Mucosa of descending colon (tissue), 3 donors: Measurements from ENCODE around the gene DLST. TPM values are rescaled to one million over a fixed set of nuclear protein-coding genes. Genes with fewer than 3 reads are reported as not detected.

ENCODE experiments used
- ATAC-seq: fragments of 200-7000 bp; cut with Tn5 transposase; one replicate; pipeline ENCODE4 v1.9.1; 2020; ENCODE audit warnings: mild to moderate bottlenecking, moderate library complexity
- DNase-seq, 3 donors: peaks; one replicate each; pipeline ENCODE4 v3.0.0-alpha.2; 2020
- H3K36me3 ChIP-seq: fragments of 200-600 bp; one replicate; pipeline ENCODE4 v1.8.0; 2021; ENCODE audit warnings: low read depth, mild to moderate bottlenecking
- H3K4me1 ChIP-seq: fragments of 200-600 bp; one replicate; pipeline ENCODE4 v1.8.0; 2021; ENCODE audit warnings: low read depth, mild to moderate bottlenecking
- H3K4me3 ChIP-seq: fragments of 200-600 bp; one replicate; pipeline ENCODE4 v1.8.0; 2021; ENCODE audit warnings: mild to moderate bottlenecking
- H3K9me3 ChIP-seq: fragments of 200-600 bp; one replicate; pipeline ENCODE4 v1.8.0; 2021; ENCODE audit warnings: mild to moderate bottlenecking
- intact Hi-C, 2 donors: fragments of 100-400 bp; cut with DNase I in 1 of 2; cut with micrococcal nuclease in 1 of 2; formaldehyde crosslinking; loops; one replicate each; pipeline versions ENCODE4 v1.11.0 to v1.11.1; 2022; cut with DNase I, micrococcal nuclease
- total RNA-seq, 3 donors: library from RNA; stranded (reverse); fragmentation: NEBNext Ultra II Directional in 2 of 3; extraction: Animal tissue kit (Norgen Biotek cat#: 25700) in 2 of 3; gene quantifications; one replicate each; pipeline versions ENCODE4 v1.2.1 to v1.2.4, GENCODE V29; 2021 to 2023
- TF ChIP-seq, protein P1 (sequence below): fragments of 200-600 bp; IDR thresholded peaks from one replicate; pipeline ENCODE4 v1.8.0; 2022; ENCODE audit warnings: antibody characterized with exemption, mild to moderate bottlenecking
- donor health status: DM: no; HTN: no; CAD: no; lungs with moderate emphysema.
- donor health status: DM: no; HTN: no; CAD: no.
- donor health status: DM: no; HTN: yes; CAD: no.

The DLST gene
- total RNA-seq, 3 donors from 2014 or later: 106 to 125 (median 121) TPM

DNA sequence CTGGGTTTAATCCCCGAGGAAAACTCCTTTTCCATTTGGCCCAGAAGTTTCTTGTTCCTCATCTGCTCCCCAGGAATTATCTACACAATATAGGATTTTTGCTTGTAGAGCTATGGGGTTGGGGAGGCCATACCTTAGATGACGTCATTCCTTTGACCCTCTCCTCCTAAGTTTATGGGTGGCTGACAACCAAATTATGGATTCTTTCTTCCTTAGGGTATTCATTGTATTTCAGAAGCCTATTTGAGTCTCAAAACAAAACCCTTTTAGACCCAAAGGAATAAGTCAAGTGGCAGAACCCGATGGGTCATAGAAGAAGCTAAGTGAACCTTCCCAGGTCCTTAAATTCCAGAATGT is 20.0 kb upstream of the DLST start:
- ATAC-seq (no peak), DNase-seq (no peak)
- Histone ChIP-seq H3K9me3 (no peaks in the 10 kb centered on the region), H3K4me3 (no peak overlapping the region), H3K36me3 (no peaks in the 10 kb centered on the region), H3K4me1 (peaks cover 4% of the 10 kb centered on the region)
- intact Hi-C loops: loop anchor here in 1 of 2 donors (5.0 kb wide), 1 partner anchor 46 kb away; no protein-coding TSS in a partner anchor
- TF ChIP-seq, protein P1, sequence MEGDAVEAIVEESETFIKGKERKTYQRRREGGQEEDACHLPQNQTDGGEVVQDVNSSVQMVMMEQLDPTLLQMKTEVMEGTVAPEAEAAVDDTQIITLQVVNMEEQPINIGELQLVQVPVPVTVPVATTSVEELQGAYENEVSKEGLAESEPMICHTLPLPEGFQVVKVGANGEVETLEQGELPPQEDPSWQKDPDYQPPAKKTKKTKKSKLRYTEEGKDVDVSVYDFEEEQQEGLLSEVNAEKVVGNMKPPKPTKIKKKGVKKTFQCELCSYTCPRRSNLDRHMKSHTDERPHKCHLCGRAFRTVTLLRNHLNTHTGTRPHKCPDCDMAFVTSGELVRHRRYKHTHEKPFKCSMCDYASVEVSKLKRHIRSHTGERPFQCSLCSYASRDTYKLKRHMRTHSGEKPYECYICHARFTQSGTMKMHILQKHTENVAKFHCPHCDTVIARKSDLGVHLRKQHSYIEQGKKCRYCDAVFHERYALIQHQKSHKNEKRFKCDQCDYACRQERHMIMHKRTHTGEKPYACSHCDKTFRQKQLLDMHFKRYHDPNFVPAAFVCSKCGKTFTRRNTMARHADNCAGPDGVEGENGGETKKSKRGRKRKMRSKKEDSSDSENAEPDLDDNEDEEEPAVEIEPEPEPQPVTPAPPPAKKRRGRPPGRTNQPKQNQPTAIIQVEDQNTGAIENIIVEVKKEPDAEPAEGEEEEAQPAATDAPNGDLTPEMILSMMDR: no peak

DNA sequence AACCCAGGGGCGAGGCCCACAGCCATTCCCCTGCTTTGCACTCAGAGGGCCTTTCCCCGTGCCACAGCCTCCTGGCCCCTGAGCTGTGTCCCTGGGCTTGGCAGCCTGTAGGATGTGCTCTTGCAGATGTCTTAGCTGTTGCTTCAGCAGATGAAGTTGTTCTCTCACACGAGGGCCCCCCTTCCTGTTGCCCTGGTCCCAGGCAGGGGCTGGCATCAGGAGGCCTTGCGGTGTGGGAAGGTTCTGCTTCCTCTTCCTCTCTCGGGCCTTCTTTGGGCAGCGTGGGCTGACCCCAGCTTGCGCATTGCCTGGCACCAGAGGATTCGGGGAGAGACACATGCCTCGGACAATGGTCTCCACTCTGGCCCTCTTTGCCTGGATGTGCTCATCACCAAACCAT is 18.4 kb upstream of the DLST start:
- ATAC-seq: no peak
- TF ChIP-seq, protein P1: no peak
- no peak for DNase-seq
- Histone ChIP-seq H3K4me3 (no peak overlapping the region), H3K36me3 (no peaks in the 10 kb centered on the region), H3K9me3 (no peaks in the 10 kb centered on the region), H3K4me1 (peaks cover 4% of the 10 kb centered on the region)
- intact Hi-C loops: loop anchor here in 1 of 2 donors (5.0 kb wide), 1 partner anchor 44 kb away; no protein-coding TSS in a partner anchor

DNA sequence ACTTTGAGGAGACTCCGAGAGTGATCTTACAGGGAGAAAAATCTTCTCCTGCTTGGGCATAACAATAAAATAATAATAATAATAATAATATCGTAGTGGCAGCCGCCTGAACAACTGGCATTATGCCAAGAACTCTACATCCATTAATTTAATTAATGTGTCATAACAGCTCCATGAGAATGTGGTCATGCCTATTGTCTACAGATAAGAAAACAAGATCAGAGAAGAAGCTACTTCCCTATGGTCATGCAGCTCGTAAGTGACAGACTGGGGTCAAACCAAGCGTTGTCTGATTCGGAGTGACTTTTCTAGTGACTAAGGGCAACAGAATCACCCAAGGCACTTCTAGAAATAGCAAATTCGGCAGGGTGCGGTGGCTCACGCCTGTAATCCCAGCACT is 17.5 kb upstream of the DLST start:
- intact Hi-C loops: loop anchor here in 1 of 2 donors (5.0 kb wide), 1 partner anchor 43 kb away; no protein-coding TSS in a partner anchor
- H3K9me3 ChIP-seq: no peaks in the 10 kb centered on the region
- H3K4me1 ChIP-seq: peaks cover 4% of the 10 kb centered on the region

GRCh38 chr14:74865156-74865555 is 16.6 kb upstream of the DLST start:
- intact Hi-C loops: no loop called here
- no peaks in the 10 kb centered on the region for H3K9me3 ChIP-seq
- no peaks in the 10 kb centered on the region for H3K36me3 ChIP-seq
- ATAC-seq (no peak), DNase-seq (no peak)
- H3K4me1 ChIP-seq: peaks cover 4% of the 10 kb centered on the region
- TF ChIP-seq, protein P1: no peak
- no peak overlapping the region for H3K4me3 ChIP-seq

More for the DNA sequence above, 17.5 kb upstream of the DLST start:
- DNase-seq (no peak), ATAC-seq (no peak)
- no peaks in the 10 kb centered on the region for H3K36me3 ChIP-seq
- H3K4me3 ChIP-seq: no peak overlapping the region
- TF ChIP-seq, protein P1: no peak

- Histone ChIP-seq H3K4me3 (no peak overlapping the region), H3K36me3 (no peaks in the 10 kb centered on the region), H3K9me3 (no peaks in the 10 kb centered on the region), H3K4me1 (no peaks in the 10 kb centered on the region)
- ATAC-seq (no peak), DNase-seq (no peak)
- TF ChIP-seq, protein P1: no peak
- intact Hi-C loops: no loop called here
Measured at GRCh38 chr14:74866708-74867389, 14.9 kb upstream of the DLST start.
